B cell (primary cell): ENCODE data around the gene C4orf54.

Source experiments
- EZH2 ChIP-seq: IDR thresholded peaks from 2 replicates; pipeline ENCODE4 v1.6.1; 2012; ENCODE audit warnings: borderline replicate concordance, low read depth, mild to moderate bottlenecking, moderate library complexity, low read length; ENCODE audit not compliant: insufficient read depth, poor library complexity, severe bottlenecking
- TF ChIP-seq, protein P1 (sequence below): fragments of 200-600 bp; IDR thresholded peaks from one replicate; pipeline ENCODE4 v1.8.0; 2022; ENCODE audit warnings: antibody characterized with exemption, mild to moderate bottlenecking

DNA sequence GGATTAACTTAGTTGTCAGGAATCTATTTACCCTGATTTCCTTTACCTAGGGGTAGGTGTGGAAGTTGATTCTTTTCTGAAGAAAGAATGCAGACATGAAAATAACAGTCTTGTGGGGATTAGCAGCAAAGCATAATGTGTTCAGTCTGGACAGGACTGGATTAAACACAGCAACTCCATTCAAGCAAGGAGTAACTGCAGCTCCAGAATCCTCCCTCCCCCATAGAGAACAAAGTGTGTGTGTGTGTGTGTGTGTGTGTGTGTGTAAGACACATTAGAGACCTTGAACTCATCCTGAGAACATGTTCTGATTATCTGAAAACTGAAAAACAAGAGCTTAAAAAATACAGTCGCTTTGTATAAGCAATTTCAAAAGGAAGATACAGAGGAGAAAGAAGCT lies 9.3 kb downstream of the C4orf54 start:
- TF ChIP-seq, protein P1, sequence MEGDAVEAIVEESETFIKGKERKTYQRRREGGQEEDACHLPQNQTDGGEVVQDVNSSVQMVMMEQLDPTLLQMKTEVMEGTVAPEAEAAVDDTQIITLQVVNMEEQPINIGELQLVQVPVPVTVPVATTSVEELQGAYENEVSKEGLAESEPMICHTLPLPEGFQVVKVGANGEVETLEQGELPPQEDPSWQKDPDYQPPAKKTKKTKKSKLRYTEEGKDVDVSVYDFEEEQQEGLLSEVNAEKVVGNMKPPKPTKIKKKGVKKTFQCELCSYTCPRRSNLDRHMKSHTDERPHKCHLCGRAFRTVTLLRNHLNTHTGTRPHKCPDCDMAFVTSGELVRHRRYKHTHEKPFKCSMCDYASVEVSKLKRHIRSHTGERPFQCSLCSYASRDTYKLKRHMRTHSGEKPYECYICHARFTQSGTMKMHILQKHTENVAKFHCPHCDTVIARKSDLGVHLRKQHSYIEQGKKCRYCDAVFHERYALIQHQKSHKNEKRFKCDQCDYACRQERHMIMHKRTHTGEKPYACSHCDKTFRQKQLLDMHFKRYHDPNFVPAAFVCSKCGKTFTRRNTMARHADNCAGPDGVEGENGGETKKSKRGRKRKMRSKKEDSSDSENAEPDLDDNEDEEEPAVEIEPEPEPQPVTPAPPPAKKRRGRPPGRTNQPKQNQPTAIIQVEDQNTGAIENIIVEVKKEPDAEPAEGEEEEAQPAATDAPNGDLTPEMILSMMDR, result no peak
- no peak for TF ChIP-seq EZH2
